ENCODE data around the gene DENND6A. TPM values are rescaled to one million over a fixed set of nuclear protein-coding genes. Genes with fewer than 3 reads are reported as not detected.

Gene DENND6A
- total and polyA plus RNA-seq, 2 of the 8 experiments (the other 6 are each of a cell fraction or from before 2014, with no cell fraction given): 7.8 to 14.8 TPM

- no peak for DNase-seq (ENCODE audit: low read depth in 1 of 2, low spot score in 2 of 2)
- H2BK20ac ChIP-seq (ENCODE audit: low read length): no peak overlapping the region
- no peak overlapping the region for H2AK5ac ChIP-seq (ENCODE audit: low read depth, low read length)
- H2BK5ac ChIP-seq (ENCODE audit: low read depth, low read length): no peak overlapping the region
- H3K4me1 ChIP-seq (replicated peaks in 1 of 4; ENCODE audit: control insufficient read depth in 3 of 4, insufficient read depth in 4 of 4, low read length in 3 of 4): no peaks in the 10 kb centered on the region
- no peaks in the 10 kb centered on the region for H4K20me1 ChIP-seq (replicated peaks in 1 of 2; ENCODE audit: control insufficient read depth in 1 of 2, insufficient read depth in 2 of 2, low read length in 2 of 2)
- H3K23ac ChIP-seq (ENCODE audit: insufficient read length): no peak overlapping the region
- FAIRE-seq: no peak
- no peak overlapping the region for H2BK15ac ChIP-seq (ENCODE audit: low read length)
- no peak overlapping the region for H3K9ac ChIP-seq (replicated peaks in 1 of 4; ENCODE audit: extremely low read depth in 1 of 4, low read depth in 3 of 4, low read length in 3 of 4)
- no peak overlapping the region for H3K4me3 ChIP-seq (ENCODE audit: extremely low read depth in 1 of 4, insufficient read depth in 2 of 4, low read depth in 3 of 4, low read length in 4 of 4)
- no peak overlapping the region for H3K56ac ChIP-seq (replicated peaks; ENCODE audit: insufficient read length, low read depth, low read length)
- no peaks in the 10 kb centered on the region for H3K36me3 ChIP-seq (ENCODE audit: control insufficient read depth in 2 of 4, insufficient read depth in 4 of 4, low read length in 3 of 4)
- no peaks in the 10 kb centered on the region for H3K27me3 ChIP-seq (replicated peaks in 1 of 4; ENCODE audit: control insufficient read depth in 3 of 4, extremely low read depth in 1 of 4, insufficient read depth in 3 of 4, low read length in 3 of 4)
- H3K18ac ChIP-seq (ENCODE audit: extremely low read depth, low read length): no peak overlapping the region
- no peak overlapping the region for H3K27ac ChIP-seq (ENCODE audit: low read depth, low read length)
- H4K5ac ChIP-seq (ENCODE audit: insufficient read length, low read depth, low read length): no peak overlapping the region
- no peaks in the 10 kb centered on the region for H3K79me1 ChIP-seq (ENCODE audit: low read depth, low read length)
- TF ChIP-seq TCF12 (IDR thresholded peaks at IDR 0.05; ENCODE audit: low read depth, low read length) (no peak), RFX5 (IDR thresholded peaks at IDR 0.05; ENCODE audit: borderline replicate concordance, low read depth, low read length) (no peak), SAP30 (IDR thresholded peaks at IDR 0.05; ENCODE audit: insufficient read depth, insufficient replicate concordance, low read length) (no peak), JUND (IDR thresholded peaks at IDR 0.05; ENCODE audit: low read length) (no peak), RBBP5 (IDR thresholded peaks at IDR 0.05; ENCODE audit: borderline replicate concordance, low read depth, low read length) (no peak), EGR1 (IDR thresholded peaks at IDR 0.05; ENCODE audit: borderline replicate concordance, low read depth, low read length) (no peak)
- no peaks in the 10 kb centered on the region for H3K23me2 ChIP-seq (ENCODE audit: low read depth, low read length)
- 97% methylated on average over 3 of the region's 3 CpGs; no CpG with 5 or more reads in 1 of the 2 experiments for WGBS, 2 experiments (ENCODE audit: extremely low coverage in 1 of 2, insufficient coverage in 1 of 2, insufficient read length in 1 of 2, insufficient replicate concordance in 2 of 2, low coverage in 1 of 2, low lambda C conversion rate in 2 of 2, missing lambda C conversion rate in 1 of 2)
- no peak overlapping the region for H2BK12ac ChIP-seq (ENCODE audit: low read depth, low read length)
- no peak overlapping the region for H4K91ac ChIP-seq (replicated peaks; ENCODE audit: insufficient read length, low read length)
- ChIA-PET CTCF (ENCODE audit: partially characterized antibody) (no interaction called here), POLR2A (ENCODE audit: partially characterized antibody) (interaction anchor here (0.9 to 1.3 kb wide), 3 partner anchors 17 to 28 kb away, joined by 3 read pairs; no protein-coding TSS in a partner anchor)
- no peaks in the 10 kb centered on the region for H3K9me3 ChIP-seq (ENCODE audit: insufficient read depth in 2 of 2, low read depth in 1 of 2, low read length in 1 of 2)
- no peaks in the 10 kb centered on the region for H3K79me2 ChIP-seq (ENCODE audit: control insufficient read depth in 1 of 2, insufficient read depth in 2 of 2, low read length in 2 of 2)
- no peak overlapping the region for H3K14ac ChIP-seq (ENCODE audit: insufficient read length)
- H2BK120ac ChIP-seq (replicated peaks; ENCODE audit: low read depth, low read length): no peak overlapping the region
- H2AFZ ChIP-seq (ENCODE audit: low read length): no peak overlapping the region
- H4K8ac ChIP-seq (ENCODE audit: extremely low read depth, insufficient read depth, low read length): no peak overlapping the region
- no peak overlapping the region for H3K4me2 ChIP-seq (ENCODE audit: insufficient read depth in 1 of 2, low read depth in 2 of 2, low read length in 2 of 2)
- no peak overlapping the region for H3K4ac ChIP-seq (replicated peaks; ENCODE audit: insufficient read length, low read depth, low read length)
Observed at GRCh38 chr3:57617739-57618138, 75.1 kb downstream of the DENND6A start.
